ENCODE results near the gene PDLIM3. TPM values are rescaled to one million over a fixed set of nuclear protein-coding genes. Genes with fewer than 3 reads are reported as not detected.

PDLIM3 gene
- total RNA-seq, 1 donor: 2.2 TPM

- no peaks in the 10 kb centered on the region for H3K4me1 ChIP-seq (ENCODE audit: insufficient read depth, low read length)
- no peak overlapping the region for H3K4me2 ChIP-seq (ENCODE audit: insufficient read depth, low read length)
- no peaks in the 10 kb centered on the region for H4K20me1 ChIP-seq (ENCODE audit: insufficient read depth, low read length)
- TF ChIP-seq CTCF (IDR thresholded peaks at IDR 0.05; ENCODE audit: extremely low read depth, low read depth, low read length): no peak
- no peak overlapping the region for H3K27ac ChIP-seq (ENCODE audit: low read depth, low read length)
- no peak overlapping the region for H2AFZ ChIP-seq (ENCODE audit: low read length)
- no peaks in the 10 kb centered on the region for H3K79me2 ChIP-seq (ENCODE audit: insufficient read depth, low read length)
- H3K9me3 ChIP-seq (ENCODE audit: low read depth, low read length): no peaks in the 10 kb centered on the region
- H3K27me3 ChIP-seq (ENCODE audit: insufficient read depth, low read length): no peaks in the 10 kb centered on the region
- no peaks in the 10 kb centered on the region for H3K36me3 ChIP-seq (ENCODE audit: insufficient read depth, low read length)
- H3K4me3 ChIP-seq (ENCODE audit: insufficient read depth, low read length): no peak overlapping the region
- DNase-seq (ENCODE audit: insufficient read length, low spot score, missing footprints): no peak
Observed at GRCh38 chr4:185546335-185546734, 11.0 kb upstream of the PDLIM3 start.

GRCh38 chr4:185542626-185543315, 7.5 kb upstream of the PDLIM3 start:
- Histone ChIP-seq H3K27ac (ENCODE audit: low read depth, low read length) (no peak overlapping the region), H3K4me1 (ENCODE audit: insufficient read depth, low read length) (no peaks in the 10 kb centered on the region), H3K36me3 (ENCODE audit: insufficient read depth, low read length) (no peaks in the 10 kb centered on the region), H3K79me2 (ENCODE audit: insufficient read depth, low read length) (no peaks in the 10 kb centered on the region), H3K9me3 (ENCODE audit: low read depth, low read length) (no peaks in the 10 kb centered on the region), H2AFZ (ENCODE audit: low read length) (no peak overlapping the region), H3K4me3 (ENCODE audit: insufficient read depth, low read length) (no peak overlapping the region), H4K20me1 (ENCODE audit: insufficient read depth, low read length) (no peaks in the 10 kb centered on the region), H3K27me3 (ENCODE audit: insufficient read depth, low read length) (peaks cover 23% of the 10 kb centered on the region), H3K4me2 (ENCODE audit: insufficient read depth, low read length) (no peak overlapping the region)
- no peak for TF ChIP-seq CTCF (IDR thresholded peaks at IDR 0.05; ENCODE audit: extremely low read depth, low read depth, low read length)
- peak; percentile 42 for DNase-seq (ENCODE audit: insufficient read length, low spot score, missing footprints)

GRCh38 chr4:185541251-185541727, 6.0 kb upstream of the PDLIM3 start:
- no peaks in the 10 kb centered on the region for H3K4me1 ChIP-seq (ENCODE audit: insufficient read depth, low read length)
- H3K4me3 ChIP-seq (ENCODE audit: insufficient read depth, low read length): no peak overlapping the region
- H3K79me2 ChIP-seq (ENCODE audit: insufficient read depth, low read length): no peaks in the 10 kb centered on the region
- peaks cover 29% of the 10 kb centered on the region for H3K27me3 ChIP-seq (ENCODE audit: insufficient read depth, low read length)
- no peak overlapping the region for H3K27ac ChIP-seq (ENCODE audit: low read depth, low read length)
- H3K36me3 ChIP-seq (ENCODE audit: insufficient read depth, low read length): no peaks in the 10 kb centered on the region
- no peaks in the 10 kb centered on the region for H4K20me1 ChIP-seq (ENCODE audit: insufficient read depth, low read length)
- DNase-seq (ENCODE audit: insufficient read length, low spot score, missing footprints): no peak
- H2AFZ ChIP-seq (ENCODE audit: low read length): no peak overlapping the region
- H3K4me2 ChIP-seq (ENCODE audit: insufficient read depth, low read length): no peak overlapping the region
- no peak for TF ChIP-seq CTCF (IDR thresholded peaks at IDR 0.05; ENCODE audit: extremely low read depth, low read depth, low read length)
- no peaks in the 10 kb centered on the region for H3K9me3 ChIP-seq (ENCODE audit: low read depth, low read length)

GRCh38 chr4:185540487-185541120, 5.3 kb upstream of the PDLIM3 start:
- DNase-seq (ENCODE audit: insufficient read length, low spot score, missing footprints): peak; percentile 32
- H3K27ac ChIP-seq (ENCODE audit: low read depth, low read length): no peak overlapping the region

More at GRCh38 chr4:185540487-185541120, 5.3 kb upstream of the PDLIM3 start:
- no peaks in the 10 kb centered on the region for H3K79me2 ChIP-seq (ENCODE audit: insufficient read depth, low read length)
- H3K4me2 ChIP-seq (ENCODE audit: insufficient read depth, low read length): no peak overlapping the region
- TF ChIP-seq CTCF (IDR thresholded peaks at IDR 0.05; ENCODE audit: extremely low read depth, low read depth, low read length): no peak
- no peaks in the 10 kb centered on the region for H3K4me1 ChIP-seq (ENCODE audit: insufficient read depth, low read length)
- no peak overlapping the region for H3K4me3 ChIP-seq (ENCODE audit: insufficient read depth, low read length)
- no peaks in the 10 kb centered on the region for H4K20me1 ChIP-seq (ENCODE audit: insufficient read depth, low read length)
- H2AFZ ChIP-seq (ENCODE audit: low read length): no peak overlapping the region
- peaks cover 32% of the 10 kb centered on the region for H3K27me3 ChIP-seq (ENCODE audit: insufficient read depth, low read length)
- no peaks in the 10 kb centered on the region for H3K9me3 ChIP-seq (ENCODE audit: low read depth, low read length)
- H3K36me3 ChIP-seq (ENCODE audit: insufficient read depth, low read length): no peaks in the 10 kb centered on the region

Data from osteoblast (primary cell).